Chondrocyte (in vitro differentiated cells): ENCODE data around the gene PKD1L1. TPM values are rescaled to one million over a fixed set of nuclear protein-coding genes. Genes with fewer than 3 reads are reported as not detected.

ENCODE experiments used
- DNase-seq: peaks from one replicate; pipeline ENCODE4 v3.0.0; 2021; ENCODE audit warnings: mixed read lengths, low spot score
- H3K27ac Mint-ChIP-seq: one replicate; pipeline ENCODE4 v1.8.0; 2021; ENCODE audit warnings: mild to moderate bottlenecking, moderate library complexity, mixed read lengths; ENCODE audit not compliant: unreplicated experiment
- H3K27me3 Mint-ChIP-seq: 2 replicates; pipeline ENCODE4 v1.8.0; 2021; ENCODE audit warnings: low read depth, mixed read lengths
- H3K36me3 Mint-ChIP-seq: 2 replicates; pipeline ENCODE4 v1.8.0; 2021; ENCODE audit warnings: low read depth, mixed read lengths
- H3K4me1 Mint-ChIP-seq: 2 replicates; pipeline ENCODE4 v1.8.0; 2021; ENCODE audit warnings: low read depth, mild to moderate bottlenecking, mixed read lengths
- H3K4me3 Mint-ChIP-seq: one replicate; pipeline ENCODE4 v1.8.0; 2021; ENCODE audit warnings: mild to moderate bottlenecking, moderate library complexity, mixed read lengths; ENCODE audit not compliant: unreplicated experiment
- H3K9me3 Mint-ChIP-seq: 2 replicates; pipeline ENCODE4 v1.8.0; 2021; ENCODE audit warnings: low read depth, mixed read lengths
- CTCF ChIP-seq: fragments of 200-600 bp; sonication (generic); IDR thresholded peaks from 2 replicates; pipeline ENCODE4 v1.5.0; 2021; ENCODE audit warnings: antibody characterized with exemption, mild to moderate bottlenecking, moderate library complexity
- total RNA-seq: library from RNA; stranded (reverse); gene quantifications from 3 replicates; pipeline ENCODE4 v1.2.1, GENCODE V29; 2021

Gene PKD1L1
- total RNA-seq, 1 donor from 2014 or later = 0.25 TPM

- H3K4me1 Mint-ChIP-seq = peaks cover 58% of the 10 kb centered on the region
Observed at GRCh38 chr7:47779341-47779771, 168.9 kb downstream of the PKD1L1 start.

GRCh38 chr7:47778153-47778661, 170.1 kb downstream of the PKD1L1 start:
- peaks cover 7% of the 10 kb centered on the region for H3K9me3 Mint-ChIP-seq
- H3K4me1 Mint-ChIP-seq = peaks cover 57% of the 10 kb centered on the region
- no peak overlapping the region for H3K4me3 Mint-ChIP-seq
- H3K36me3 Mint-ChIP-seq = peaks cover 2% of the 10 kb centered on the region
- no peak for DNase-seq
- H3K27me3 Mint-ChIP-seq = no peaks in the 10 kb centered on the region
- no peak overlapping the region for H3K27ac Mint-ChIP-seq
- TF ChIP-seq CTCF = no peak

More at GRCh38 chr7:47779341-47779771, 168.9 kb downstream of the PKD1L1 start:
- no peak for DNase-seq
- Mint-ChIP-seq H3K9me3 (peaks cover 7% of the 10 kb centered on the region), H3K36me3 (peaks cover 2% of the 10 kb centered on the region), H3K27me3 (no peaks in the 10 kb centered on the region), H3K4me3 (no peak overlapping the region), H3K27ac (no peak overlapping the region)
- TF ChIP-seq CTCF = no peak

- H3K27ac Mint-ChIP-seq = no peak overlapping the region
- peaks cover 57% of the 10 kb centered on the region for H3K4me1 Mint-ChIP-seq
- peaks cover 7% of the 10 kb centered on the region for H3K9me3 Mint-ChIP-seq
- no peak for TF ChIP-seq CTCF
- no peak overlapping the region for H3K4me3 Mint-ChIP-seq
- DNase-seq = no peak
- no peaks in the 10 kb centered on the region for H3K27me3 Mint-ChIP-seq
- H3K36me3 Mint-ChIP-seq = peaks cover 2% of the 10 kb centered on the region
Observed at GRCh38 chr7:47777531-47778152, 170.6 kb downstream of the PKD1L1 start.

- Mint-ChIP-seq H3K4me1 (peaks cover 59% of the 10 kb centered on the region), H3K9me3 (peaks cover 5% of the 10 kb centered on the region), H3K36me3 (no peaks in the 10 kb centered on the region), H3K27me3 (no peaks in the 10 kb centered on the region), H3K4me3 (no peak overlapping the region), H3K27ac (no peak overlapping the region)
- TF ChIP-seq CTCF = no peak
- no peak for DNase-seq
Observed at GRCh38 chr7:47776335-47776734, 171.9 kb downstream of the PKD1L1 start.

- no peak for DNase-seq
- no peaks in the 10 kb centered on the region for H3K36me3 Mint-ChIP-seq
- peaks cover 5% of the 10 kb centered on the region for H3K9me3 Mint-ChIP-seq
- H3K27ac Mint-ChIP-seq = peak overlapping the region; percentile 83
- no peak overlapping the region for H3K4me3 Mint-ChIP-seq
- H3K27me3 Mint-ChIP-seq = no peaks in the 10 kb centered on the region
- H3K4me1 Mint-ChIP-seq = peaks cover 69% of the 10 kb centered on the region
- no peak for TF ChIP-seq CTCF
Observed at GRCh38 chr7:47775238-47775637, 173.0 kb downstream of the PKD1L1 start.
